Hepatocyte (in vitro differentiated cells): ENCODE data around the gene OPA3. TPM values are rescaled to one million over a fixed set of nuclear protein-coding genes. Genes with fewer than 3 reads are reported as not detected.

Experiments used
- DNase-seq: peaks from one replicate; pipeline ENCODE4 v3.0.0-alpha.2; 2016; ENCODE audit warnings: low spot score
- H2AFZ ChIP-seq: fragments of 200-600 bp; sonication (generic); 2 replicates; pipeline ENCODE4 v1.6.0; 2016; ENCODE audit warnings: antibody characterized with exemption, mild to moderate bottlenecking
- H3K27ac ChIP-seq: fragments of 200-600 bp; sonication (generic); 2 replicates; pipeline ENCODE4 v1.5.1; 2016; ENCODE audit warnings: mild to moderate bottlenecking
- H3K27me3 ChIP-seq: fragments of 200-600 bp; sonication (generic); 2 replicates; pipeline ENCODE4 v1.6.1; 2016
- H3K36me3 ChIP-seq: fragments of 200-600 bp; sonication (generic); replicated peaks from 2 replicates; pipeline ENCODE4 v1.5.1; 2016; ENCODE audit warnings: low read depth; ENCODE audit not compliant: insufficient read depth
- H3K4me1 ChIP-seq: fragments of 200-600 bp; sonication (generic); 2 replicates; pipeline ENCODE4 v1.5.1; 2016; ENCODE audit warnings: mild to moderate bottlenecking, moderate library complexity; ENCODE audit not compliant: insufficient read depth
- H3K4me2 ChIP-seq: fragments of 200-600 bp; sonication (generic); 2 replicates; pipeline ENCODE4 v1.6.0; 2016
- H3K4me3 ChIP-seq: fragments of 200-600 bp; sonication (generic); 2 replicates; pipeline ENCODE4 v1.5.1; 2016; ENCODE audit warnings: mild to moderate bottlenecking
- H3K79me2 ChIP-seq: fragments of 200-600 bp; sonication (generic); 2 replicates; pipeline ENCODE4 v1.6.0; 2017; ENCODE audit warnings: mild to moderate bottlenecking
- H3K9me2 ChIP-seq: fragments of 200-600 bp; sonication (generic); replicated peaks from 2 replicates; pipeline ENCODE4 v1.6.0; 2017; ENCODE audit warnings: mild to moderate bottlenecking; ENCODE audit not compliant: insufficient read depth
- H3K9me3 ChIP-seq: fragments of 200-600 bp; sonication (generic); 2 replicates; pipeline ENCODE4 v1.5.1; 2016; ENCODE audit warnings: low read depth, mild to moderate bottlenecking
- H4K20me1 ChIP-seq: fragments of 200-600 bp; sonication (generic); 2 replicates; pipeline ENCODE4 v1.6.0; 2016; ENCODE audit warnings: mild to moderate bottlenecking; ENCODE audit not compliant: insufficient read depth, poor library complexity, severe bottlenecking
- CTCF ChIP-seq: fragments of 200-600 bp; sonication (generic); IDR thresholded peaks from 2 replicates; pipeline ENCODE4 v1.5.1; 2016; ENCODE audit warnings: antibody characterized with exemption, mild to moderate bottlenecking; ENCODE audit not compliant: poor library complexity
- EZH2 ChIP-seq: fragments of 200-600 bp; sonication (generic); IDR thresholded peaks from 2 replicates; pipeline ENCODE4 v1.6.1; 2016; ENCODE audit warnings: antibody characterized with exemption, mild to moderate bottlenecking, borderline replicate concordance
- EZH2phosphoT487 ChIP-seq: fragments of 200-600 bp; sonication (generic); IDR thresholded peaks from one replicate; pipeline ENCODE4 v1.6.1; 2018; ENCODE audit warnings: antibody characterized with exemption, mild to moderate bottlenecking, low read depth, moderate library complexity; ENCODE audit not compliant: unreplicated experiment, severe bottlenecking
- WGBS: methylation state at CpG from one replicate; pipeline ENCODE4 v1.1.6; 2016; ENCODE audit warnings: low lambda C conversion rate; ENCODE audit errors: missing lambda C conversion rate; 5-methylcytosine and 5-hydroxymethylcytosine counted together
- polyA plus RNA-seq: library from polyadenylated mRNA; unstranded; fragments of >200 nt; fragmentation: Nextera tagmentation; extraction: Ambion mirVana; gene quantifications from 2 replicates; pipeline ENCODE4 v1.2.1, GENCODE V29; 2016
- total RNA-seq: library from RNA; depleted of rRNA; stranded (reverse); fragments of >200 nt; gene quantifications from 2 replicates; pipeline ENCODE4 v1.2.3, GENCODE V29; 2014

OPA3 gene
- total and polyA plus RNA-seq, 2 experiments from 2014 or later, result 15.0 to 15.1 TPM

DNA sequence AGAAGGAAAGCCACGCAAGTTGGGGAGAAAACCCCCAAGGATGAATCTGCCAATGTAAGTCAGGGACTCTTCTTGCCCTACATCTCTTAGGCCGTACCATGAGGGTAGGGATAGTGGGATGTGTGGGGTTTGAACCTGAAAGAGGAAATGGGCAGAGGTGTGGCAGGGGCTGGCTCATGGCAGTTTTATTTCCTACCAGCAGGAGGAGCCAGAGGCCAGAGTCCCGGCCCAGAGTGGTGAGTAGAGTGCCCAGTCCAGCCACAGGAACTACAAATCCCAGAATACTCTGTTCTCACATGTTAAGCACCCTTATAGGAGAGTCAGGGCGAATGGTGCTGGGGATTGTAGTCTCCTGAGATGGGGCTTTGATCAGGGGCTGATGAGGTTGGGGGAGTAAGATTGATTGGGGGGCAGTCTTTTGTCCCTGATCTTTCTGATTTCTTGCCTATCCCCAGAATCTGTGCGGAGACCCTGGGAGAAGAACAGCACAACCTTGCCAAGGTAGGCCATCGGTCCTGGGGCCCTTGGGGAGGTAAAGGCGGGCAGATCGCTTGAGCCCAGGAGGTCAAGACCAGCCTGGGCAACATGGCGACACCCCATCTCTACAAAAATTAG lies 60.9 kb downstream of the OPA3 start:
- Histone ChIP-seq H3K9me2 (no peaks in the 10 kb centered on the region), H3K27me3 (no peaks in the 10 kb centered on the region), H4K20me1 (no peaks in the 10 kb centered on the region), H3K79me2 (no peaks in the 10 kb centered on the region), H3K36me3 (no peaks in the 10 kb centered on the region), H3K27ac (peak overlapping the region; percentile 20), H3K4me3 (no peak overlapping the region), H3K4me1 (no peaks in the 10 kb centered on the region), H3K9me3 (no peaks in the 10 kb centered on the region), H2AFZ (no peak overlapping the region), H3K4me2 (no peak overlapping the region)
- TF ChIP-seq CTCF (peak; percentile 77), EZH2phosphoT487 (no peak)
- WGBS, result 69% methylated on average over 9 of the region's 9 CpGs
- peak; percentile 88 for DNase-seq

DNA sequence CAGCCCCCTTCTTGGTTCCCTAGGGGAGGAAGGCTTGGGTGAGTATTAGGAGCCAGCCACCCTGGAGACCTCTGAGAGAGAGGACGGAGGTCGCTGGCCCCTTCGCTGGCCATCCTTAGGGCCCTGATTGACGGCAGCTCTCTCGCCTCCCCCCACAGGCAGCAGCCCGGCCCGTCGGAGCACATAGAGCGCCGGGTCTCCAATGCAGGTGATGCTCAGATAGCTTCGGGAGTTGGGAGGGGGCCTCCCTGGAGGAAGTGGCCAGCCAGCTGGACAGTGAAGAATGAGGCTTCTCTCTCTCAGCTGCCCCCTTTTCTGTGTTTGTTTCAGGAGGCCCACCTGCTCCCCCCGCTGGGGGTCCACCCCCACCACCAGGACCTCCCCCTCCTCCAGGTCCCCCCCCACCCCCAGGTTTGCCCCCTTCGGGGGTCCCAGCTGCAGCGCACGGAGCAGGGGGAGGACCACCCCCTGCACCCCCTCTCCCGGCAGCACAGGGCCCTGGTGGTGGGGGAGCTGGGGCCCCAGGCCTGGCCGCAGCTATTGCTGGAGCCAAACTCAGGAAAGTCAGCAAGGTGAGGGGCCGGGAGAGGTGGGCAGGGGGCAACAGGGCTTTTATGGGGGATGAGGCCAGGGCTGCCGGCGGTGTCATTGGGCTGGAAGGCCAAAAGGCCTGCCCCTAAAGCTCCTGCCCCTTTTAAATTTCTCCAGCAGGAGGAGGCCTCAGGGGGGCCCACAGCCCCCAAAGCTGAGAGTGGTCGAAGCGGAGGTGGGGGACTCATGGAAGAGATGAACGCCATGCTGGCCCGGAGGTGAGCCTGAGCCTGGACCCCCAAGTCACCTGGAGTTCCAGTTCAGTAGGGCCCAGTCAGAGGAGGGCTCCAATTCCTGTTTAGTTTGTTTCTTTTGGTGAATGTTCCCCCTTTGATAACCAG lies 62.3 kb downstream of the OPA3 start:
- Histone ChIP-seq H4K20me1 (no peaks in the 10 kb centered on the region), H3K9me3 (no peaks in the 10 kb centered on the region), H3K27ac (no peak overlapping the region), H3K4me1 (no peaks in the 10 kb centered on the region), H3K79me2 (no peaks in the 10 kb centered on the region), H3K4me2 (no peak overlapping the region), H2AFZ (no peak overlapping the region), H3K4me3 (no peak overlapping the region), H3K36me3 (no peaks in the 10 kb centered on the region), H3K9me2 (no peaks in the 10 kb centered on the region), H3K27me3 (no peaks in the 10 kb centered on the region)
- no peak for TF ChIP-seq EZH2phosphoT487
- no peak for TF ChIP-seq CTCF
- no peak for TF ChIP-seq EZH2
- 94% methylated on average over 20 of the region's 24 CpGs for WGBS
- no peak for DNase-seq

GRCh38 chr19:45518469-45518826 lies 66.2 kb downstream of the OPA3 start:
- TF ChIP-seq CTCF, result no peak
- TF ChIP-seq EZH2, result no peak
- no peak for TF ChIP-seq EZH2phosphoT487
- no peak overlapping the region for H3K4me3 ChIP-seq
- no peaks in the 10 kb centered on the region for H3K9me2 ChIP-seq
- peak; percentile 46 for DNase-seq
- no peaks in the 10 kb centered on the region for H3K9me3 ChIP-seq
- peaks cover 16% of the 10 kb centered on the region for H4K20me1 ChIP-seq
- H3K27ac ChIP-seq, result peak overlapping the region; percentile 12
- peaks cover 31% of the 10 kb centered on the region for H3K79me2 ChIP-seq
- H2AFZ ChIP-seq, result no peak overlapping the region
- no peak overlapping the region for H3K4me2 ChIP-seq
- 73% methylated on average over 7 of the region's 7 CpGs for WGBS
- H3K36me3 ChIP-seq, result no peaks in the 10 kb centered on the region
- H3K27me3 ChIP-seq, result no peaks in the 10 kb centered on the region
- H3K4me1 ChIP-seq, result peaks cover 12% of the 10 kb centered on the region
